ENCODE measurements around the gene ITGB1.
"Not testable (repeated sequence)": the region's sequence is repeated elsewhere in the genome, so short reads cannot be mapped to it uniquely, and the experiment has no call there.

ITGB1 gene

GRCh38 chr10:32937911-32938424, 20.1 kb downstream of the ITGB1 start:
- no peak for DNase-seq (ENCODE audit: low read depth)

- DNase-seq (ENCODE audit: low read depth) = no peak
Observed at GRCh38 chr10:32932225-32932729, 25.8 kb downstream of the ITGB1 start.

- no peak for DNase-seq (ENCODE audit: low read depth)
Observed at GRCh38 chr10:32931593-32931992, 26.4 kb downstream of the ITGB1 start.

GRCh38 chr10:32930036-32930435, 28.0 kb downstream of the ITGB1 start:
- DNase-seq (ENCODE audit: low read depth) = no peak

- DNase-seq (ENCODE audit: low read depth) = no peak
Observed at GRCh38 chr10:32929634-32930033, 28.4 kb downstream of the ITGB1 start.

- no peak for DNase-seq (ENCODE audit: low read depth)
Observed at GRCh38 chr10:32927750-32928149, 30.3 kb downstream of the ITGB1 start.

GRCh38 chr10:32923849-32924248, 34.2 kb downstream of the ITGB1 start:
- DNase-seq (ENCODE audit: low read depth) = no peak

GRCh38 chr10:32923134-32923533, 34.9 kb downstream of the ITGB1 start:
- DNase-seq (ENCODE audit: low read depth) = no peak

GRCh38 chr10:32922170-32922569, 35.9 kb downstream of the ITGB1 start:
- DNase-seq (ENCODE audit: low read depth) = no peak

GRCh38 chr10:32917817-32918216, 40.2 kb downstream of the ITGB1 start:
- DNase-seq (ENCODE audit: low read depth) = not testable (repeated sequence)

GRCh38 chr10:32911285-32912016, 46.6 kb downstream of the ITGB1 start:
- DNase-seq (ENCODE audit: low read depth) = no peak

GRCh38 chr10:32909970-32910369, 48.1 kb downstream of the ITGB1 start:
- not testable (repeated sequence) for DNase-seq (ENCODE audit: low read depth)

- DNase-seq (ENCODE audit: low read depth) = no peak
Observed at GRCh38 chr10:32909456-32909855, 48.6 kb downstream of the ITGB1 start.

GRCh38 chr10:32906595-32906994, 51.4 kb downstream of the ITGB1 start:
- DNase-seq (ENCODE audit: low read depth) = no peak

GRCh38 chr10:32905466-32905865, 52.6 kb downstream of the ITGB1 start:
- DNase-seq (ENCODE audit: low read depth) = no peak

GRCh38 chr10:32901815-32902214, 56.2 kb downstream of the ITGB1 start:
- DNase-seq (ENCODE audit: low read depth) = no peak

GRCh38 chr10:32895200-32895968, 62.6 kb downstream of the ITGB1 start:
- not testable (repeated sequence) for DNase-seq (ENCODE audit: low read depth)

GRCh38 chr10:32893916-32894664, 63.9 kb downstream of the ITGB1 start:
- no peak for DNase-seq (ENCODE audit: low read depth)

- no peak for DNase-seq (ENCODE audit: low read depth)
Observed at GRCh38 chr10:32893434-32893833, 64.6 kb downstream of the ITGB1 start.

GRCh38 chr10:32891261-32891660, 66.8 kb downstream of the ITGB1 start:
- DNase-seq (ENCODE audit: low read depth) = no peak

- DNase-seq (ENCODE audit: low read depth) = no peak
Observed at GRCh38 chr10:32890444-32890843, 67.6 kb downstream of the ITGB1 start.

- DNase-seq (ENCODE audit: low read depth) = no peak
Observed at GRCh38 chr10:32889631-32890212, 68.3 kb downstream of the ITGB1 start.

All from HS-27A (cell line).